Prostate gland (tissue), 2 donors: ENCODE data around the gene GABARAP.

ENCODE experiments used
- POLR2A ChIP-seq: fragments of 450-650 bp; IDR thresholded peaks from one replicate; pipeline ENCODE4 v1.6.1; 2016; ENCODE audit warnings: antibody characterized with exemption, mild to moderate bottlenecking
- POLR2AphosphoS5 ChIP-seq: sonication (generic); formaldehyde crosslinking; IDR thresholded peaks from one replicate; pipeline ENCODE4 v1.6.1; 2017; ENCODE audit warnings: antibody characterized with exemption
- TF ChIP-seq, protein P1 (sequence below), 4 experiments: fragments of 200-600 bp in 2 of 4; fragments of 450-650 bp in 2 of 4; sonication (generic) in 2 of 4; IDR thresholded peaks; 1 replicate in 3 of 4; 2 replicates in 1 of 4; pipeline ENCODE4 v1.5.1; 2016 to 2019; ENCODE audit warnings: antibody characterized with exemption in 4 of 4, mild to moderate bottlenecking in 2 of 4, moderate library complexity in 2 of 4

- TF ChIP-seq, protein P1, sequence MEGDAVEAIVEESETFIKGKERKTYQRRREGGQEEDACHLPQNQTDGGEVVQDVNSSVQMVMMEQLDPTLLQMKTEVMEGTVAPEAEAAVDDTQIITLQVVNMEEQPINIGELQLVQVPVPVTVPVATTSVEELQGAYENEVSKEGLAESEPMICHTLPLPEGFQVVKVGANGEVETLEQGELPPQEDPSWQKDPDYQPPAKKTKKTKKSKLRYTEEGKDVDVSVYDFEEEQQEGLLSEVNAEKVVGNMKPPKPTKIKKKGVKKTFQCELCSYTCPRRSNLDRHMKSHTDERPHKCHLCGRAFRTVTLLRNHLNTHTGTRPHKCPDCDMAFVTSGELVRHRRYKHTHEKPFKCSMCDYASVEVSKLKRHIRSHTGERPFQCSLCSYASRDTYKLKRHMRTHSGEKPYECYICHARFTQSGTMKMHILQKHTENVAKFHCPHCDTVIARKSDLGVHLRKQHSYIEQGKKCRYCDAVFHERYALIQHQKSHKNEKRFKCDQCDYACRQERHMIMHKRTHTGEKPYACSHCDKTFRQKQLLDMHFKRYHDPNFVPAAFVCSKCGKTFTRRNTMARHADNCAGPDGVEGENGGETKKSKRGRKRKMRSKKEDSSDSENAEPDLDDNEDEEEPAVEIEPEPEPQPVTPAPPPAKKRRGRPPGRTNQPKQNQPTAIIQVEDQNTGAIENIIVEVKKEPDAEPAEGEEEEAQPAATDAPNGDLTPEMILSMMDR (IDR thresholded peaks at IDR 0.05): no peak
- TF ChIP-seq POLR2A (no peak), POLR2AphosphoS5 (no peak)
Observed at GRCh38 chr17:7216242-7217112, 25.8 kb downstream of the GABARAP start.
